Right lobe of liver (tissue), 4 donors: ENCODE results near the gene RBBP9.

Experiments used
- CTCF ChIP-seq, 4 donors: fragments of 200-600 bp in 3 of 4; fragments of 450-650 bp in 1 of 4; IDR thresholded peaks; one replicate each; pipeline versions ENCODE4 v1.5.1 to v1.8.0; 2016 to 2022; ENCODE audit warnings: antibody characterized with exemption in 4 of 4, mild to moderate bottlenecking in 2 of 4
- POLR2A ChIP-seq: fragments of 450-650 bp; IDR thresholded peaks from one replicate; pipeline ENCODE4 v1.6.1; 2017; ENCODE audit warnings: antibody characterized with exemption, mild to moderate bottlenecking
- donor health status: DM: no; HTN: no; CAD: no.
- donor health status: DM: no; HTN: no; CAD: no.
- donor health status: DM: no; HTN: yes; CAD: no.

- TF ChIP-seq POLR2A (no peak), CTCF (IDR thresholded peaks at IDR 0.05) (no peak)
These were observed 8.7 kb downstream of the RBBP9 start for GRCh38 chr20:18488301-18488700.
